Body of pancreas (tissue), 4 donors: ENCODE data around the gene APOA5. TPM values are rescaled to one million over a fixed set of nuclear protein-coding genes. Genes with fewer than 3 reads are reported as not detected.

ENCODE experiments used
- ATAC-seq: fragments of 150-250 bp; one replicate; pipeline ENCODE4 v1.9.1; 2016
- DNase-seq, 4 donors: peaks; one replicate each; pipeline ENCODE4 v3.0.0-alpha.2; 2019
- H3K27ac ChIP-seq, 4 donors: fragments of 200-600 bp; sonication (generic); 1 replicate in 3 of 4; 2 replicates in 1 of 4; pipeline versions ENCODE4 v1.5.1 to v1.6.1; 2016 to 2019; ENCODE audit warnings: mild to moderate bottlenecking in 1 of 4, mixed read lengths in 1 of 4, moderate library complexity in 1 of 4
- H3K27me3 ChIP-seq, 2 donors: fragments of 200-600 bp; sonication (generic); one replicate each; pipeline ENCODE4 v1.6.0; 2016; ENCODE audit warnings: mild to moderate bottlenecking in 1 of 2
- H3K36me3 ChIP-seq, 2 donors: fragments of 200-600 bp; sonication (generic); replicated peaks in 1 of 2; 2 replicates each; pipeline ENCODE4 v1.5.1; 2016; ENCODE audit warnings: low read depth in 2 of 2; ENCODE audit not compliant: insufficient read depth in 1 of 2
- H3K4me1 ChIP-seq: fragments of 200-600 bp; sonication (generic); one replicate; pipeline ENCODE4 v1.6.0; 2016
- H3K4me3 ChIP-seq, 2 donors: fragments of 200-600 bp; sonication (generic); 1 replicate in 1 of 2; 2 replicates in 1 of 2; pipeline ENCODE4 v1.5.1; 2016 to 2019
- H3K9me3 ChIP-seq, 3 donors: fragments of 200-600 bp; sonication (generic); 1 replicate in 2 of 3; 2 replicates in 1 of 3; pipeline ENCODE4 v1.5.1; 2016
- CTCF ChIP-seq, 7 experiments: fragments of 450-650 bp in 4 of 7; fragments of 200-600 bp in 3 of 7; sonication (generic) in 3 of 7; IDR thresholded peaks; one replicate each; pipeline ENCODE4 v1.5.1; 2016 to 2019; ENCODE audit warnings: antibody characterized with exemption in 7 of 7
- POLR2A ChIP-seq, 3 donors: fragments of 450-650 bp; IDR thresholded peaks; one replicate each; pipeline ENCODE4 v1.6.1; 2016; ENCODE audit warnings: antibody characterized with exemption in 3 of 3, mild to moderate bottlenecking in 2 of 3
- WGBS, 2 donors: methylation state at CpG; one replicate each; pipeline ENCODE4 v1.1.5; 2017; 5-methylcytosine and 5-hydroxymethylcytosine counted together
- intact Hi-C: fragments of 100-400 bp; cut with DNase I; formaldehyde crosslinking; loops from one replicate; pipeline ENCODE4 v1.15.1; 2023
- total RNA-seq, 2 donors: library from RNA; depleted of rRNA; stranded (reverse); fragments of >200 nt; gene quantifications; one replicate each; pipeline ENCODE4 v1.1.0, GENCODE V29; 2016

APOA5 gene
- total RNA-seq, 2 donors from 2014 or later = 2.6 TPM; not detected in 1

GRCh38 chr11:116830184-116830912 lies 38.7 kb upstream of the APOA5 start:
- Histone ChIP-seq H3K9me3 (no peaks in the 10 kb centered on the region), H3K36me3 (no peaks in the 10 kb centered on the region), H3K27ac (no peak overlapping the region), H3K27me3 (no peaks in the 10 kb centered on the region), H3K4me1 (peaks cover 55% of the 10 kb centered on the region), H3K4me3 (no peak overlapping the region)
- intact Hi-C loops = no loop called here
- ATAC-seq = no peak
- DNase-seq = peak in 1 of 4 donors; percentile 25
- no peak for TF ChIP-seq CTCF (IDR thresholded peaks at IDR 0.05)
- no peak for TF ChIP-seq POLR2A (IDR thresholded peaks at IDR 0.05)
- 86 to 92% methylated on average over 12 to 14 of the region's 17 CpGs for WGBS, 2 donors

DNA sequence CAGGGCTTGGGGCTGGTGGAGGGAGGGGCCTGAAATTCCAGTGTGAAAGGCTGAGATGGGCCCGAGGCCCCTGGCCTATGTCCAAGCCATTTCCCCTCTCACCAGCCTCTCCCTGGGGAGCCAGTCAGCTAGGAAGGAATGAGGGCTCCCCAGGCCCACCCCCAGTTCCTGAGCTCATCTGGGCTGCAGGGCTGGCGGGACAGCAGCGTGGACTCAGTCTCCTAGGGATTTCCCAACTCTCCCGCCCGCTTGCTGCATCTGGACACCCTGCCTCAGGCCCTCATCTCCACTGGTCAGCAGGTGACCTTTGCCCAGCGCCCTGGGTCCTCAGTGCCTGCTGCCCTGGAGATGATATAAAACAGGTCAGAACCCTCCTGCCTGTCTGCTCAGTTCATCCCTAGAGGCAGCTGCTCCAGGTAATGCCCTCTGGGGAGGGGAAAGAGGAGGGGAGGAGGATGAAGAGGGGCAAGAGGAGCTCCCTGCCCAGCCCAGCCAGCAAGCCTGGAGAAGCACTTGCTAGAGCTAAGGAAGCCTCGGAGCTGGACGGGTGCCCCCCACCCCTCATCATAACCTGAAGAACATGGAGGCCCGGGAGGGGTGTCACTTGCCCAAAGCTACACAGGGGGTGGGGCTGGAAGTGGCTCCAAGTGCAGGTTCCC lies 38.0 kb upstream of the APOA5 start, which contains the start of gene APOC3:
Gene APOC3 (plus strand): TSS at position 383 of the 659 bp plus-strand sequence. CDS start 676 bp downstream, outside the sequence.
- H3K4me3 ChIP-seq = no peak within 1 kb of the TSS
- ATAC-seq (no peak), DNase-seq (no peak)
- no peaks in the 10 kb centered on the region for H3K27me3 ChIP-seq
- intact Hi-C loops = no loop called here
- TF ChIP-seq POLR2A (IDR thresholded peaks at IDR 0.05) = no peak
- no peak for TF ChIP-seq CTCF (IDR thresholded peaks at IDR 0.05)
- H3K9me3 ChIP-seq = no peaks in the 10 kb centered on the region
- H3K36me3 ChIP-seq = no peaks in the 10 kb centered on the region
- 79 to 82% methylated on average over 9 of the region's 9 CpGs for whole genome bisulfite sequencing, 2 donors
- H3K4me1 ChIP-seq = peaks cover 48% of the 10 kb centered on the region
- H3K27ac ChIP-seq = no peak within 1 kb of the TSS

DNA sequence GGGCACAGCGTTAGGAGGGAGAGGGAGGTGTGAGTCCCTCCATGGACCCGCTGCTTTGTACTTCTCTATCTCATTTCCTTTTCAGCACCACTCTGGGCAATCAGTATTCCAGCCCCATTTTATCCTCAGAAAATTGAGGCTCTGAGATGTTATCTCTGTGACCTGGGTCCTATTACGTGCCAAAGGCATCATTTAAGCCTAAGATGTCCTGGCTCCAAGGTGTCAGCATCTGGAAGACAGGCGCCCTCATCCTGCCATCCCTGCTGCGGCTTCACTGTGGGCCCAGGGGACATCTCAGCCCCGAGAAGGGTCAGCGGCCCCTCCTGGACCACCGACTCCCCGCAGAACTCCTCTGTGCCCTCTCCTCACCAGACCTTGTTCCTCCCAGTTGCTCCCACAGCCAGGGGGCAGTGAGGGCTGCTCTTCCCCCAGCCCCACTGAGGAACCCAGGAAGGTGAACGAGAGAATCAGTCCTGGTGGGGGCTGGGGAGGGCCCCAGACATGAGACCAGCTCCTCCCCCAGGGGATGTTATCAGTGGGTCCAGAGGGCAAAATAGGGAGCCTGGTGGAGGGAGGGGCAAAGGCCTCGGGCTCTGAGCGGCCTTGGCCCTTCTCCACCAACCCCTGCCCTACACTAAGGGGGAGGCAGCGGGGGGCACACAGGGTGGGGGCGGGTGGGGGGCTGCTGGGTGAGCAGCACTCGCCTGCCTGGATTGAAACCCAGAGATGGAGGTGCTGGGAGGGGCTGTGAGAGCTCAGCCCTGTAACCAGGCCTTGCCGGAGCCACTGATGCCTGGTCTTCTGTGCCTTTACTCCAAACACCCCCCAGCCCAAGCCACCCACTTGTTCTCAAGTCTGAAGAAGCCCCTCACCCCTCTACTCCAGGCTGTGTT lies 37.2 kb upstream of the APOA5 start:
- no peak for DNase-seq
- H3K27me3 ChIP-seq = no peaks in the 10 kb centered on the region
- TF ChIP-seq CTCF (IDR thresholded peaks at IDR 0.05) = no peak
- no peak for TF ChIP-seq POLR2A (IDR thresholded peaks at IDR 0.05)
- no peaks in the 10 kb centered on the region for H3K36me3 ChIP-seq
- H3K4me3 ChIP-seq = no peak overlapping the region
- ATAC-seq = no peak
- WGBS, 2 donors = 67% methylated on average over 15 to 16 of the region's 16 CpGs
- intact Hi-C loops = no loop called here
- H3K27ac ChIP-seq = no peak overlapping the region
- peaks cover 42% of the 10 kb centered on the region for H3K4me1 ChIP-seq
- no peaks in the 10 kb centered on the region for H3K9me3 ChIP-seq

DNA sequence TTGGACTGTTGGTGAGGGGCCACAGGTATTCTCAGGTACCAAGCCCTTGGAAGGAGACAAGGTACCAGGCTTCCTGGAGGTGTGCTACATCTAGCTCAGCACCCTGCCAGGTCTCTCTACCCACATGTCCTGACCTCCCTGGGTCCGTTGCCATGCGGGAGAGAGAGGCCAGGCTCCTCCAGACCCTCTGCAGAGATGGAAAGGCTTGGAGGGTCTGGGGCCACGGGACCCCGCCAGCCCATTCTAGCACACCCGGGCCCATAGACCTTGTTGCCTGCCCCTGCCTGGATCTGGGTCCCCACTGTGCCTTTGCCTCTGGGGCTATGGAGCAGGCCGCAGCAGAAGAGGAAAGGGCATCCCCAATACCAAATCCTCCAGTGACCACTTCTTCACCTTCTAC lies 35.8 kb upstream of the APOA5 start:
- ATAC-seq (no peak), DNase-seq (no peak)
- no peaks in the 10 kb centered on the region for H3K27me3 ChIP-seq
- intact Hi-C loops = no loop called here
- H3K4me3 ChIP-seq = no peak overlapping the region
- no peaks in the 10 kb centered on the region for H3K36me3 ChIP-seq
- TF ChIP-seq CTCF (IDR thresholded peaks at IDR 0.05) = no peak
- no peak for TF ChIP-seq POLR2A (IDR thresholded peaks at IDR 0.05)
- 82% methylated on average over 6 of the region's 6 CpGs; no CpG with 5 or more reads in 1 of the 2 donors for WGBS, 2 donors
- H3K9me3 ChIP-seq = no peaks in the 10 kb centered on the region
- no peak overlapping the region for H3K27ac ChIP-seq
- H3K4me1 ChIP-seq = peaks cover 28% of the 10 kb centered on the region
